Esophagus muscularis mucosa (tissue), 3 donors: ENCODE results near the gene GTSE1.

ENCODE experiments used
- CTCF ChIP-seq, 3 experiments: fragments of 200-600 bp in 2 of 3; fragments of 450-650 bp in 1 of 3; sonication (generic) in 2 of 3; IDR thresholded peaks; one replicate each; pipeline ENCODE4 v1.5.1; 2017 to 2019; ENCODE audit warnings: antibody characterized with exemption in 3 of 3, mild to moderate bottlenecking in 2 of 3, moderate library complexity in 1 of 3
- EP300 ChIP-seq: sonication (generic); formaldehyde crosslinking; IDR thresholded peaks from one replicate; pipeline ENCODE4 v1.6.1; 2017; ENCODE audit warnings: antibody characterized with exemption

- TF ChIP-seq EP300 = no peak
- no peak for TF ChIP-seq CTCF (IDR thresholded peaks at IDR 0.05)
Measured at GRCh38 chr22:46303347-46303965, 6.8 kb downstream of the GTSE1 start.
